Stimulated activated CD8-positive, alpha-beta memory T cell treated with anti-CD3 and anti-CD28 coated beads, Interleukin-7, amount 100 ng/mL, for 4 hours (primary cell): ENCODE data around the gene LRRC74A.

Experiments
- DNase-seq, 2 donors: peaks; one replicate each; pipeline ENCODE4 v3.0.0-alpha.2; 2020; ENCODE audit warnings: low read depth in 2 of 2

Gene LRRC74A

DNA sequence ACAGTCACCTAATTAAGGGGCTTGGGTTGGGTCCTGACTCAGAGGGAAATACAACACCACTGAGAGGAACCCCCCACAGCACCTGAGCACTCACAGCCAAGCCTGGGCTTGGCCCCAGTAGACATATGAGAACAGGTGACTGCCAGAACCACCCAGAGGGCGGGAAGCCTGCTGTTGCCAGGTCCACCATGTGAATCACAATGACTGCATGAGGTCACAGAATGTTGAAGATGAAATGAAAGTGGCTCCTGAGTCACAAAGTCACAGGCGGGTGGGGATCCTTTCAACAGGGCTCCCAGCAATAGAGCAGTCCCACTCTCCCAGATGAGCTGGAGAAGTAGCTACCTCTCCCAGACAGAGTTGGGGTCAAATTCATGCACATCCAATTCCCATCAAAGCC is at the start of gene LRRC74A:
LRRC74A (plus strand) TSS at position 287 of the 400 bp plus-strand sequence. CDS start 290 bp downstream, outside the sequence.
- DNase-seq: no peak

DNA sequence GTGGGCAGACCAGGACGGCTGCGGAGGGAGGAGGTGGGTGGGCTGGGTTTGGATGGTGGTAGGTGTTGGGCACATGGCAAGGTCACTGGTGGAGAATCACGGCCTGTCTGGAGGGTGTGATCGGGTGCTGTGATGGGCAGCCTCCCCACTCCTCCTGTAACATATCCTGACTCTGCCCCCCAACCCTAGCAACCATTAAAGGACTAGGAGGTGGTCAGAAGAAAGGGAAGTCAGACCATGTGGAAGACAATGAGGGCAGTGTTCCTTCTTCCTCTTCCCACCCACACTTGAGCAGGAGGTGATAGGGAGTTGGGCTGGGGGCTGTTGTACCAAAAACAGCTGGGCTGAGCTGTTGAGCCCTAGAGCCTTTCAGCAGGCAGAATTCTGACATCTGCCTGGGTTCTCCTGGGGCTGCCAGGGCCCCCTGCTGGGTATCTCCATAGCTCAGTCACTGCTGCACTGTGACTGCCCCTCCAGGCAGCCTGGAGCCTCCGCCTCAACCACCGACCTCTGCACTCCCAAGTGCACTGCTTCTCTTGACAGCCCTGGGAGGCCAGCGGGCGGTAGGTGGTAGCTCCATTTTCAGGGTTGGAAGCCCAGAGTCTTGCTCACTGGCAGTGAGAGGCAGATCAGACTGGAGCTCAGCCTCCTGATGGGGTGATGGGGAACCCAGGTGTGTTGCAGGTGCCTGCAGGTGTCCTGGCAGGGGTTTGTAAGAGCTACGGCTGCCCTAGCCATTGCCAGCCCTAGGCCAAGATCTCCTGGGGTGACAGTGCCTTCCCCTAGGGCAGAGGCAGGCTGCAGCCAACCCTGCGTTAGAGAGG is 49.6 kb upstream of the LRRC74A start:
- DNase-seq: no peak

DNA sequence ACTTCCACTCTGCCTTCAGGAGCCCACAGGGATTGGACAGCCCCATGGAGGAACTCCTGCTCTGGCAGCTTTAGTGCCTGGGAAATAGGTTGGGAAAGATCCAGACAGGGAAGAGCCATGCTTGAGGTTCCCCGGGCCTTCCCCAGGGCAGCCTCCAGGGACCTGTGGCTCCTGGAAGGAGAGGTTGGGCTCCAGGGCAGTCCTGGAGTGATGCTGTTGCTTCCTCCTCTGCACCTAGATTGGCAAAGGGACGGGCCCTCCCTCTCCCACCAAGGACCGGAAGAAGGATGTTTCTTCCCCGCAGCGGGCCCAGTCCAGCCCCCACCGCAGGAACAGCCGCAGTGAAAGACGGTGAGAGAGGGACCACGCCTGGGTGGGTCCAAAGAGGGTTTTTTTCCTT is 48.5 kb upstream of the LRRC74A start:
- no peak for DNase-seq

DNA sequence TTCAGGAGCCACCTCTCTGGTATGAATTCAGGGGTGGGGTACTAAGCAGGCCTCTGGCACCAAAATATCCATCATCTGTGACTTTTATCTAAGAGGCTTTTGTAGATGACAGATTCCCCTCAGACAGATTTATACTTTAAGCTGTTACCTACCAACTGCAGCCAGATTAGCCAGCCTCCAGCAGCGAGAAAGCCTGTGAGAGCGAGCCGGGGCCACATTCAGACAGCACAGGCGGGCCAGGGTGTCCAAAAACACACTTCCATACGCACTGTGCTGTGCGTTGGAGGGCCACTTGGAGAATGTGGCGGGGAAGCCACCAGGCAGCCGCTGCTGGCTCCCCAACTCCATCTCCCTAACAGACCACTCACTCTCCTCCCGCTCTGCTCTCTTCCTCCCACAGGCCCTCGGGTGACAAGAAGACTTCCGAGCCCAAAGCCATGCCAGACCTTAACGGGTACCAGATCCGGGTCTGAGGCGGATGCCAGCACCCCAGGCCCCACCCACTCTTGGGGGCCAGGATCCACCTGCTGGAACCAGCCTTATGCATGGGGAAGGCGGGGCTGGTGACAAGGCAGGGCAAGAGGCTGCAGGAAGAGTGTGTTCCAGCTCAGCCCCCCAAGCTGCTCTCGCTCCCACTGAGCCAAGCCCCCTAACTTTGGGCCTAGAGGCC is 47.5 kb upstream of the LRRC74A start:
- DNase-seq: no peak

DNA sequence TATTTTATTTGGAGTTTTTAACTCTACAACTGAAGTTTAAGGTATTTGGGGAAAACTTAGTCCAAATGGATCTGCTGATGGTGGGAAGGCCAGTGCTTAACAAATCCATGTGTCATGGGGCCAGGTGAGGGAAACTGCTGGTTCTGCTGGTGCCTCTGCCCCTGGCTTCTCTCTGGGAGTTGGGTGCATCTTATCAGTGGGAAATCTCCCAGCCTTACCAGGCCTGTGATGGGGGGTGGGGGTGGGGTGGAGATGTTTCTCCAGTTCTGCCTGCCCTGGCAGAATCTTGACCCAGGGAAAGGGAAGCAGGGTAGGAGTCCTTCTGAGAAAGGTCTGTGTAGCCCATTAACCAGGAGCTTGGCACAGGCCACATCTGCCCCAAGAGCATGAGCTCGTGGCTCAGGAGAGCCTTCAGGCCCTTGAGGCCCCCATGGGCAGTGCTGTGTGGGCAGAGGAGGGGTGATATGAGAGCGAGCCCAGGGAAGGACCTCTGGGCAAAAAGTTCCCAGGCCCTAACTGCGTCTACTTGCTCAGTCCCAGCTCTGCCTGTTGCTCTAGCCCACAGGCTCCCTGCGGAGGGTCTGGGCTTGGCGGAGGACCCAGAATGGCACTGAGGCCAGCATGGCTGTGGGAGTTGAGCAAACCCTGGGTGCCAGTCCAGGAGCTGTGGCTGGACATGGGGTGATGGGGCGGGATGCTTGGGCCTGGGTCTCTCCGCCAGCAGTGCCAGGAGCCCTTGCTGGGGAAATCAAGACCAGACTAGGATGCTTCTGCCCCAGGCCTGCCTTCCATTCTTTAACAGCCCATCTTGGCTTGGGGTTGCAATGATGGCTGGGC is 46.8 kb upstream of the LRRC74A start:
- DNase-seq: no peak

DNA sequence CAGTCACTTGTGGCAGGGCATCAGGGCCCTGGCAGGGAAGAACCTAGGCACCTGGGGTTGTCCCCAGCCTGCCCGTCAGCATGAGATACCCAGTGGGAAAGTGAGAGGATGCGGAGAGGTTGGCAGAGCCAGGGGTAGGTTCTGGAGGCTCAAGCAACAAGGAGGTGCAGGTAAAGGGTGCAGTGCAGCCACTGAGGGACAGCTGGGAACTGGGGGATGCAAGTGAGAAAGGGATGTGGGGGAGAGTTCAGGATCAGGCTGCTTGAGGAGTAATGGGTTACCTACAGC is 46.2 kb upstream of the LRRC74A start:
- DNase-seq: no peak

DNA sequence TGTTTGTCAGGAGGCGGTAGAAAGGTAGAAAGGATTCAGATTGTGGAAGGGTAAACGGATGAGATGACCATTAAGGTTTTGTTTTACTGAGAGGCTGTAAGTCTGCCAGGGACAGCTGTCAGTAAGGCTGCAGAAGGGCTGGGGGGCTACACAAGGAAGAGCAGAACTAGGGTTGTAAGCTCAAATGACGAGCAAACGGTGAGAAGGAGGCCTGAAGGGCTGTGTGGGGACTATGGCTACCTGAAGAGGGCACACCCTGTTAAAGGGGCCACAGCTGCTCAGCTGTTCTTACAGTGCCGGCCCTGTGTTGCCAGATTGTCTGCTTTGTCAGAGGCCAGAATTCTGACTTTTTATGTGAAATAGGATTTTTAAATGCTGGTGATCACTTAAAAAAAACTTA is 45.8 kb upstream of the LRRC74A start:
- DNase-seq: no peak

DNA sequence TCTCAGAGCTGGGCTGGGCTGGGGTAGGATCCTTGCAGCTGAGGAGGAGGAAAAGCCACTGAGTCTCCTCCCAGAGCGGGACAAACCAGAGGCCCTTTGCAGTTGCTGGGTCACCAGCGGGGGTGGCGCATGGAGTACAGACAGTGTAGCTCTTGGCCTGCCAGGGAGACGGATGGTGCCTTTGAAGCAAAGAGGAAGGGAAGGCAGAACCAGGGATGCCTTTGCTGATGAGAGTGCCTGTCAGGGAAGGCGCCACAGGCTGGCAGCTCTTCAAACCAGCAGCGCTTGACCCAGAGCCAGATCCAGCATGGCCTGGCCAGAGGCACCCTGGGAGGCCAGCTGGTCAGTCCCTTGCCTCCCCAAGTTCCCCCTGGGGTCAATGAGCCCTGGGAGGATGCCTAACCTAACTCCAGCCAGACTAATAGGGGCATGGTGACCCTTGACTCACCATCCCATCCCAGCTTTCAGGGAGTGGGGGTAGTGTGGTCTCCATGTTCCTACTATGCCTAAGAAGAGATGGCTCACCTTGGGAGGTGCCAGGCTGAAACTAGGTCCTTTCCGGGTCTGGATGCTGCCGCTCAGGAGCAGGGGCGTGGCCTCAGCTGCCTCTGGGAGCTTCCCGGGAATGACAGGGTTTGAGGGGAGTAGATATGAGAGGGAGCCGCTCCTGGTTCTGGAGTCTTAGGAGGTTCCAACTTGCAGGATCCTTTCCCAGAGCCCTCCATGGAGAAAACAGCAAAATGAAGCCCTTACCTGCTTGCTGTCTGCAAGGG is 45.1 kb upstream of the LRRC74A start:
- no peak for DNase-seq

DNA sequence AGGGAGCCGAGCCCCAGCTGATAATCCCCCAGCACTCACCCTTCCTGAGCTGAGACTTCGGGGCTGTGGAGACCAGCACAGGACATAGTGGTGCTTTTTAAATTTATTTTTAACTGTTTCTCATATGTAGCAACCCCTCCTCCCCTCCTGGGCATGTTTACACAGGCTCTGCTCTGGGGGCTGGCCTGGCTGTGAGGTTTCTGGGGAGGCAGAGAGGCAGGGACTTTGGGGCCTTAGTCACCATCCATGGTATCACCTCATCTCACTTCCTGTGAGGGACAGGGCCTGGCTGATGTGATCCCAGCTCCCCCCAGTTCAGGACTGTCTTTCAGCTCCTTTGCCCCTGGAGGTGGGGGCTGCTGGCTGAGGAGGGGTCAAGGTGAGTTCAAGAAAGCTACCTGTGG is 44.6 kb upstream of the LRRC74A start:
- DNase-seq: no peak

DNA sequence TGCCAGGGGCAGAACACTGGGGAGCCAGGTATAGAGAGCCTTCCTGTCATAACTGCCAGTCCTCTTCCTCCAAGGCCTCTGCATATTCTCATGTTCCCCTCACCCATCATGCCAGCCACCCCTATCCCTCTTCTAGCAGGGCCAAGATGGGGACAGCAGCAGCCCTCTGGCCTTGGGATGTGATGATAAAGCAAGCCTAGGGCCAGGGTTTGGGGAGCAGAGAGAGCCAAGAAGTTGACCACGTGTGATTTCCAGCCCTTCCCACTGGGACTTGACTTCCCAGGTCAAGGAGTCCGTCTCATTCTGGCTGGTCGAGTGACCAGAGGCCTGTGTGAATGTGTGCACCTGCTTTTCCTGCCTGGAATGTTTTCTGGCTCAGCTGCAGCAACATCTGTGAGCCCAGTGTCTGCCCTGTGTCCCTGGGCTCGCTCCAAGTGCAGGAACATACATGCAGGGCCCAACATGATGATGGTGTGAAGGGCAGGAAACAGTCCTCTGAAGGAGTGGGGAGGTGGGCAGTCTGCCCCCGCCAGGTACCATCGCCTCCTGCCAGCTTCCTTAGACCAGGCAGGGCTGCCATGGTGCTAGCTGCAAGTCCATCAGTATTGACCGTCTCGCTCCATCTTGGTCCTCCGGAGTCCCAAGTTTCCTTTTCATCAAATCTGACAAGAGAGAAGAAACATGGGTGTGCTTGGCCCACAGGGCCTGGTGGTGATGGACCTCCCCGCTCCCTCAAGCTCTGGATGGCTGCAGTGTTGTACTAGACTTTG is 43.9 kb upstream of the LRRC74A start:
- DNase-seq: no peak

DNA sequence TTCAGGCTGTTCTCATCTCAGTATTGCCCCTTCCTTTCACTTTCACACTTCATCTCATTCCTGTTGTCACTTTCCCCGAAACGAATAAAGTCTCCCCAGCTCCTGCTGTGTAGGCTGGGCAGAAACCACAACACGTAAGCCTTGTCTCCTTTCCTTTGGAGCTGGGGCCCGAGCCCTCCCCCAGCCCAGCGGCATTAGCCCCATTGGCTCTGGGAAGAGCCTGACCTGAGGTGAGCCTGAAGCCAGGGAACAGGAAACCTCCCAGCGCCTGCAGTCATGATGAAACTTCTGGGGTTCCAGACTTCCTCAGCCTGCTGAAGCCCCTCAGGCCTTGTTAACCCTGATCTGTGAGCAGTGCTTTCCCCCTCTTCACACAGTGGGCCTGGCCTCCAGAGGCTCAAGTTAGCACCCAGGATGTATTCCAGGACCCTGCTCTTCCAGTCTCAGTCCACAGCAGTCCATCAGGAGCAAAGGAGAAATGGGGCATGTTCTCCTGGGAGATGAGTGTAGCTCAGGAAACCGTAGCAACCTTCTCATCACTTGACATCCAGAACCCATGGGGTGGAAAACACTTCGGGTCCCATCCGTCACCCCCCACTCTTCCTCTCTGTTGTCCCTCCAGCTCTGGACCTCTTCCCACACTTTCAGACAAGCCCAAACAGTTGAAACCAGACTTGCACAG is 43.2 kb upstream of the LRRC74A start:
- no peak for DNase-seq

DNA sequence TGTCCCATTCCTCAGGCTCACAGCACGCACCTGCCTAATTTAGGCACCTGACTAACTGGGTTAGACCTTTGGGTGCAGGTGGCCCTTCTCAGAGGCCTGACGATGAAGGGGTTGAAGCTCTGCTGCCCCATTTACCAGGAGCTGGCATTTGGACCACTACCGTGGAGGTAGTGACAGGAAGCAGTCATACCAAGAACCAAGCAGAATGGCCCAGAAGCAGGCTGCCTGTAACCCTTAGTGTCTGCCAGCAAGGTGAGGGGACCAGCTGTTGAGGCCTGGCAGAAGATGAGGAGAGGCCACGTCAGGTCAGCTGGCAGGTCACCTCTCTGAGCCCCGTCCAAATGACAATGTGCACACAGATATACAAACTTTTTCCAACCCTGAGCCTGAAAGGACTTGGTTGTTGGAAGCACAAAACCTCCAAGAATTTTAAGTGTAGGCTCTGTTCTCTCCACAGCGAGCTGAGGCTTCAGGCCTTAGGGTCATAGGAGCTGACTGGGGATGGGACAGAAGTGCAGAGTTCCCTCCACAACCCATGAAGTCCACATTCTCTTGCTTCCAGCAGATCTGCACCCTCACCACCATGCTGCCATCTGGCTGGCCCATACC is 41.8 kb upstream of the LRRC74A start:
- DNase-seq: no peak

DNA sequence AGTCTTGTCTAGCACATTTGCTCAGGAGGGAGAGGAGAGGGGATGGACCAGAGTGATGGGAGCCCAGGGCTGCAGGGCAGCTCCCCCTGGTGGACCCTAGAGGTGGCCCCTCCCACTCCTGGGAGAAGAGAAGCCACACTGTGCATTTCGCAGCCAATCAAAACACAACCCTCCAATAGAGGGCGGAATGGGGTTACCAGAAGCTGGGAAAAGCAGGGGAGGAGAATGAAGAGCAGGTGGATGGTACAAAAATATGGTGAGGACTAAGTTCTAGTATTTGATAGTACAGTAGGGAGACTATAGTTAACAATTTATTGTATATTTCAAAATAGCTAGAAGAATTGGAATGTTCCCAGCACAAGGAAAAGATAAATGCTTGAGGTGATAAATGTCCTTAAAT is 41.3 kb upstream of the LRRC74A start:
- peak in 1 of 2 donors; percentile 30 for DNase-seq

DNA sequence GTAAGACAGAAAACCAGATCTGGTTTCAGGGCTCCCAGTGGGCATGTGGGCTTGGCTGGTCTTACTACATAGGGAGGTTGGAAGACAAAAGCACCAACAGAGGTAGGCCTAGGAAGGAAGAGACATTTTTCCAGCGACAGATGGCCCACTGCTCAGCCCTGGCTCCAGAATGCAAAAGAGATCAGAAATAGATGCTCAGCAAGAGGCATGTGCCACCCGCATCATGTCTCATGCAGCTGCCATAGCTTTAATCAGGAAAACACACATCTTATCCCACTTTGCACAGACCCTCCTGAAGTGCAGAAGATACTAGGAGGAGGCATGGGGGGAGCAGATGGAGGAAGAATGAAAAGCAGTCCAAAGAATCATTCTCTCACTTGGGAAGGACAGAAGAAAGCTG is 39.6 kb upstream of the LRRC74A start:
- DNase-seq: no peak

DNA sequence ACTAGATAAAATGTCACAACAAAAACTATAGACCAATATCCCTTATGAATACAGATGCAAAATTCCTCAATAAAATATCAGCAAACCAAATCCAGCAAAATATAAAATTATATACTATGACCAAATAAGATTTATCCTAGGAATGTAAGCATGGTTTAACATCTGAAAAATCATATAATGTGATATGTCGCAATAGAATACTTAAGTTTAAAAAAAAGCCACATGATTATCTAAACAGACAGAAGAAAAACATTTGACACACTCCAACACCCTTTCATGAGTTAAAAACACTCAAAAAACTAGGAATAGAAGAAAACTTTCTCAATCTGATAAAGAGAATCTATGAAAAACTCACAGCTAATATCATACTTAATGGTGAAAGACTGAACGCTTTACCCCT is 33.8 kb upstream of the LRRC74A start:
- DNase-seq: no peak

DNA sequence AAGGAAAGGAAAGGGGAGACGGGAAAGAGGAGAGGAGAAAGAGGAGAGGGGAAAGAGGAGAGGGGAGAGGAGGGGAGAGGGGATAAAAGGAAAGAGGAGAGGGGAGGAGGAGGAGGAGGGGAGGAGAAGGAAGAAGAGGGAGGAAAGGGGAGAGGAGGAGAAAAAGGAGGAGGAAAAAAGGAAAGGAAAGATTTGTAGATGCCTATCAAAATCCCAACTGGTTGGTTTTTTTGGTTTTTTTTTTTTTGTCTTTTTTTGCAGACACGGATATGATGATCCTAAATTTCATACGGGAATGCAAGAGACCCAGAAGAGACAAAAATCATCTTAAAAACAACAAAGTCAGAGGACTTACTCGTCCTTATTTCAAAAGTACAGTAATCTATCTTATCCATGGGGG is 32.9 kb upstream of the LRRC74A start:
- DNase-seq: no peak

DNA sequence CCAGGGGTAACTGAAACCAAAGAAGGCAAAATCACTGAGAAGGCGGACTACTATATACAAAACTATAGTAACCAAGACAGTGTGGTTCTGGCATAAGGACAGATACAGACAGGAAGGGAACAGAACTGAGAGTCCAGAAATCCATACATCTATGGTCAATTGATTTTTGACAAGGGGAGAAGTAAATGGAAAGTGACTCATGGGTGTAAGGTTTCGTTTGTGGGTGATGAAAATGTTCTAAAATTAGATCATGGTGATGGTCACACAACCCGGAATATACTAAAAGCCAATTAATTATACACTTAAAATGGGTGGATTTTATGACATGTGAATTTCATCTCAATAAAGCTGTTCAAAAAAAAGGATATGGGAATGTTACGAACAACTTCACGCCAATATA is 32.3 kb upstream of the LRRC74A start:
- DNase-seq: no peak

DNA sequence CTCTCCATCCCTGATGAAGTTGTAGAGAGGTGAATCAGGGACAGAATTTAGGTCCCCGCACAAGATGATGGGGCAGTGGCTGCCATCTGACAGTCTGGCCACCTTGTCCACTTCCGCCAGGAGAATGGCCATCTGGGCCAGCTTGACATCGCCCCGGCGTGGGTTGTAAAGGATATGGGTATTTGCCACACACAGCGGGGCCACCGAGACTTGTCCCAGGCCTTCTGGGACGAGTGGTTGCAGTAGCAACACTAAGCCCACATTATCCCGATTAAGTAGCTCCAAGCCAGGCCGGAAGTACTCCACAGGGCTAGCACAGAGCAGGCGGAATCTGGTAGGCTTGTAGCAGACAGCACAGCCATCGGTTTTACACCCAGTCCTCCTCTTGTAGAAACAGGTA is 19.8 kb upstream of the LRRC74A start:
- DNase-seq: no peak

DNA sequence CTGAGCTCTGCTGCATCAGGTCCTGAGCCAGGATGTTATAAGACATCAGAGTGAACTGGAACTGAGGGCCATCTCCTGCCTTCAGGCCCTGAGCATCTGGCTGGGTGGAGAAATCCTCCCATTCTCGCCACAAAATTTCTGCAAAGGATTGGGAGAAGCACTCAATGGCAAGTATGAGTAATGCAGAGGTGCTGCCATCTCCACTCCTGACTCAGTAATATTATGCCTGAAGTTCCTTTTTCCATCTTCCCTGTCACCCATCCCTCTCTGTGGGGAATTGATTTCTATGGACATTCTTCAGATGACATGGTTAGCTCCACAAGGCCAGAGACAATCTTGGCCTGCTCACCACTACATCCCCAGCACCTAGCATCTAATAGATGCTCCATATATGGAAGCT is 18.2 kb upstream of the LRRC74A start:
- no peak for DNase-seq

DNA sequence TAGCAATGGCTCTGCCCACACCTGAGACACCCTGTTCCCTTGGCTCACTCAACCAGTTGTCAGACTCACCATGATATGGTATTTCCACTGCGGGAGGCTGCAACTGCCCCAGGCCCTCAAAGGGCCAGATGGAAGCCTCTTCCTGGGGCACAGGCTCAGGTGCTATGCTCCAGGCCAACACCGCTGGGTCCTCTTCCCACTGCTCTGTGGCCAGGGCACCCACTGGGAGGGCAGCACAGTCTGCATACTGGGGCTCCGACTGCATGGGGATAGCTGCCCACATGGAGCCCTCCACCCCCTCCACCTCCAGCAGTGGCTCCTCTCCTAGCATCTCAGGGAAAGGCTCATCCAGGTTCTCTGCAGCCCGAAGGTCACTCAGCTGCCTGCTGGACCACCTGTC is 17.2 kb upstream of the LRRC74A start:
- DNase-seq: no peak
